ENCODE measurements around the gene SAMD15. TPM values are rescaled to one million over a fixed set of nuclear protein-coding genes. Genes with fewer than 3 reads are reported as not detected.

SAMD15 gene
- total RNA-seq, 1 donor, result 4.0 TPM

DNA sequence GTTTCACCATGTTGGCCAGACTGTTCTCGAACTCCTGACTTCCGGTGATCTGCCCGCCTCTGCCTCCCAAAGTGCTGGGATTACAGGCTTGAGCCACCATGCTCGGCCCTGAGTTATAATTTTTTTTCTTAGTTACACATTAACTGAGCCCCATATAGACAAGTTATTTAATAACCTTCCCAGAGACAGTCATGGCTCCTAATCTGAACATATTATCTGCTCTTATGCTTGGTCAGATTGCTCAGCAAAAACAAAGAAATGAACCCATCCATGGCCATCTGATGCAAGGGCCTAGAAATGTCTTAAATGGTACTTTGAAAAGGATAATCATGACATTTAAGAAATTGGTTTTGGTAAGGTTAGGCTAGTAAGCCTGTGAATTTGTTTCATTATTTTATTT is 13.0 kb downstream of the SAMD15 start:
- H3K36me3 ChIP-seq (ENCODE audit: insufficient read depth, low read length), result no peaks in the 10 kb centered on the region
- H3K27ac ChIP-seq (ENCODE audit: low read depth, low read length), result no peak overlapping the region
- no peaks in the 10 kb centered on the region for H3K79me2 ChIP-seq (ENCODE audit: insufficient read depth, low read length)
- no peaks in the 10 kb centered on the region for H3K27me3 ChIP-seq (ENCODE audit: insufficient read depth, low read length)
- no peaks in the 10 kb centered on the region for H4K20me1 ChIP-seq (ENCODE audit: insufficient read depth, low read length)
- no peaks in the 10 kb centered on the region for H3K9me3 ChIP-seq (ENCODE audit: low read depth, low read length)
- no peak overlapping the region for H3K4me3 ChIP-seq (ENCODE audit: insufficient read depth, low read length)
- DNase-seq (ENCODE audit: insufficient read length, low spot score, missing footprints), result no peak
- H3K4me2 ChIP-seq (ENCODE audit: insufficient read depth, low read length), result no peak overlapping the region
- no peaks in the 10 kb centered on the region for H3K4me1 ChIP-seq (ENCODE audit: insufficient read depth, low read length)
- TF ChIP-seq, protein P1, sequence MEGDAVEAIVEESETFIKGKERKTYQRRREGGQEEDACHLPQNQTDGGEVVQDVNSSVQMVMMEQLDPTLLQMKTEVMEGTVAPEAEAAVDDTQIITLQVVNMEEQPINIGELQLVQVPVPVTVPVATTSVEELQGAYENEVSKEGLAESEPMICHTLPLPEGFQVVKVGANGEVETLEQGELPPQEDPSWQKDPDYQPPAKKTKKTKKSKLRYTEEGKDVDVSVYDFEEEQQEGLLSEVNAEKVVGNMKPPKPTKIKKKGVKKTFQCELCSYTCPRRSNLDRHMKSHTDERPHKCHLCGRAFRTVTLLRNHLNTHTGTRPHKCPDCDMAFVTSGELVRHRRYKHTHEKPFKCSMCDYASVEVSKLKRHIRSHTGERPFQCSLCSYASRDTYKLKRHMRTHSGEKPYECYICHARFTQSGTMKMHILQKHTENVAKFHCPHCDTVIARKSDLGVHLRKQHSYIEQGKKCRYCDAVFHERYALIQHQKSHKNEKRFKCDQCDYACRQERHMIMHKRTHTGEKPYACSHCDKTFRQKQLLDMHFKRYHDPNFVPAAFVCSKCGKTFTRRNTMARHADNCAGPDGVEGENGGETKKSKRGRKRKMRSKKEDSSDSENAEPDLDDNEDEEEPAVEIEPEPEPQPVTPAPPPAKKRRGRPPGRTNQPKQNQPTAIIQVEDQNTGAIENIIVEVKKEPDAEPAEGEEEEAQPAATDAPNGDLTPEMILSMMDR (IDR thresholded peaks at IDR 0.05; ENCODE audit: extremely low read depth, low read depth, low read length), result no peak
- H2AFZ ChIP-seq (ENCODE audit: low read length), result no peak overlapping the region

DNA sequence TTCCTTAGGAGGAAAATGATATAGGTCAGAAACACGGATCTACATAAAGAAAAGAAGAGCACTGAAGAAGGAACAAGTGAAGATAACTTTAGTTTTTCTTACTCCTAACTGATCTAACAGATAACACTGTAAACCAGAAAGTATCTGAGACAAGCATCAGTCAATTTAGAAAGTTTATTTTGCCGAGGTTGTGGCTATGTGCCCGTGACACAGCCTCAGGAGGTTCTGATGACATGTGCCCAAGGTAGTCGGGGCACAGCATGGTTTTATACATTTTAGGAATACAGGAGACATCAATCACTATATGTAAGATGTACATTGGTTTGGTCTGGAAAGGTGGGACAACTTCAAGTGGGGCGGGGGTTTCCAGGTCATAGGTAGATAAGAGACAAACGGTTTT is 23.0 kb downstream of the SAMD15 start:
- H3K36me3 ChIP-seq (ENCODE audit: insufficient read depth, low read length), result no peaks in the 10 kb centered on the region
- no peak overlapping the region for H3K27ac ChIP-seq (ENCODE audit: low read depth, low read length)
- TF ChIP-seq, protein P1 (IDR thresholded peaks at IDR 0.05; ENCODE audit: extremely low read depth, low read depth, low read length), result no peak
- no peak overlapping the region for H3K4me3 ChIP-seq (ENCODE audit: insufficient read depth, low read length)
- no peaks in the 10 kb centered on the region for H3K9me3 ChIP-seq (ENCODE audit: low read depth, low read length)
- no peaks in the 10 kb centered on the region for H4K20me1 ChIP-seq (ENCODE audit: insufficient read depth, low read length)
- no peaks in the 10 kb centered on the region for H3K79me2 ChIP-seq (ENCODE audit: insufficient read depth, low read length)
- no peak for DNase-seq (ENCODE audit: insufficient read length, low spot score, missing footprints)
- no peak overlapping the region for H2AFZ ChIP-seq (ENCODE audit: low read length)
- no peaks in the 10 kb centered on the region for H3K4me1 ChIP-seq (ENCODE audit: insufficient read depth, low read length)
- no peaks in the 10 kb centered on the region for H3K27me3 ChIP-seq (ENCODE audit: insufficient read depth, low read length)
- H3K4me2 ChIP-seq (ENCODE audit: insufficient read depth, low read length), result no peak overlapping the region

DNA sequence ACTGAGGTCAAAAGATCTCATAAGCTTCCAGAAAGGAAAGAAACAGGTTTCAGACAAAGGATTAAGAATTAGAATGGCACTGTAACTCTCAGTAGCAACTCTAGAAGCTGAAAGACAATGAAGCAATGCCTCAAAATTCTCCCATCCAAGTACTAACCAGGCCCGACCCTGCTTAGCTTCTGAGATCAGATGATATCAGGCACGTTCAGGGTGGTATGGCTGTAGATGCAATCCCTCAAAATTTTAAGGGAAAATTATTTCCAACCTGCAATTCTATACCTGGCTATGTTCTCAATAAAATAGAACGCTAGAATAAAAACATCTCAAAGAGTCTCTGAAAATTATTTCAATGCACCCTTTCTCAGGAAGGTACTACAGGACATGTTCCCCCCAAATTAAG is 26.6 kb downstream of the SAMD15 start:
- Histone ChIP-seq H3K36me3 (ENCODE audit: insufficient read depth, low read length) (no peaks in the 10 kb centered on the region), H3K27me3 (ENCODE audit: insufficient read depth, low read length) (no peaks in the 10 kb centered on the region), H3K9me3 (ENCODE audit: low read depth, low read length) (no peaks in the 10 kb centered on the region), H3K4me1 (ENCODE audit: insufficient read depth, low read length) (no peaks in the 10 kb centered on the region), H3K27ac (ENCODE audit: low read depth, low read length) (no peak overlapping the region), H2AFZ (ENCODE audit: low read length) (no peak overlapping the region), H3K4me3 (ENCODE audit: insufficient read depth, low read length) (no peak overlapping the region), H4K20me1 (ENCODE audit: insufficient read depth, low read length) (no peaks in the 10 kb centered on the region), H3K79me2 (ENCODE audit: insufficient read depth, low read length) (no peaks in the 10 kb centered on the region), H3K4me2 (ENCODE audit: insufficient read depth, low read length) (no peak overlapping the region)
- TF ChIP-seq, protein P1 (IDR thresholded peaks at IDR 0.05; ENCODE audit: extremely low read depth, low read depth, low read length), result no peak
- DNase-seq (ENCODE audit: insufficient read length, low spot score, missing footprints), result no peak

DNA sequence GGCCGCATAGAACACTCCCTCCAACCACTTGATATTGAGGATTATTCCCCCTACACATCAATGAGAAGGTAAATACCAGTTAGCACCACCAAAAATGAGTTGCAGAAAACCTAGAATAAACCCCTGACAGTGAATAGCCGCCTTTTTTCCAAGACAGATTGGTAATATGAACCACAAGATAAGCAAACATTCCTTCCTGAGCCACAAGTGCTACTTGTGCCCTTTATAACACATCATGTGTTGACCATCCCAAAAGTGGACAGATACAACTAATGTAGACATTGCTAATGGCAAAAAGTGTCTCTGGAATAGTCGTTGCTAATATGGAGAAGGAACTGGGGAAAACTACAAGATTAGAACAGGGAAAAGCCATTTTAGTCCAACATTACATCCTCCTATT is 28.9 kb downstream of the SAMD15 start:
- DNase-seq (ENCODE audit: insufficient read length, low spot score, missing footprints), result no peak
- no peaks in the 10 kb centered on the region for H3K79me2 ChIP-seq (ENCODE audit: insufficient read depth, low read length)
- H4K20me1 ChIP-seq (ENCODE audit: insufficient read depth, low read length), result no peaks in the 10 kb centered on the region
- no peak overlapping the region for H3K27ac ChIP-seq (ENCODE audit: low read depth, low read length)
- H3K36me3 ChIP-seq (ENCODE audit: insufficient read depth, low read length), result no peaks in the 10 kb centered on the region
- TF ChIP-seq, protein P1 (IDR thresholded peaks at IDR 0.05; ENCODE audit: extremely low read depth, low read depth, low read length), result no peak
- H3K4me1 ChIP-seq (ENCODE audit: insufficient read depth, low read length), result no peaks in the 10 kb centered on the region
- no peak overlapping the region for H3K4me2 ChIP-seq (ENCODE audit: insufficient read depth, low read length)
- H3K27me3 ChIP-seq (ENCODE audit: insufficient read depth, low read length), result no peaks in the 10 kb centered on the region
- no peaks in the 10 kb centered on the region for H3K9me3 ChIP-seq (ENCODE audit: low read depth, low read length)
- H3K4me3 ChIP-seq (ENCODE audit: insufficient read depth, low read length), result no peak overlapping the region
- H2AFZ ChIP-seq (ENCODE audit: low read length), result no peak overlapping the region
